HG03025 (cell line): Measurements from ENCODE around the gene FOXM1.

Experiments used
- ATAC-seq: cut with Tn5 transposase; IDR thresholded peaks from one replicate; pipeline ENCODE4 v1.9.1; 2021; ENCODE audit warnings: mild to moderate bottlenecking, moderate library complexity; ENCODE audit not compliant: unreplicated experiment, low FRiP score

FOXM1 gene

GRCh38 chr12:2844786-2845185 lies 32.2 kb downstream of the FOXM1 start:
- no peak for ATAC-seq

- ATAC-seq, result no peak
Measured at GRCh38 chr12:2842948-2843347, 34.0 kb downstream of the FOXM1 start.

GRCh38 chr12:2841056-2841650 lies 35.8 kb downstream of the FOXM1 start:
- ATAC-seq, result no peak

GRCh38 chr12:2836574-2836973 lies 40.4 kb downstream of the FOXM1 start:
- no peak for ATAC-seq

- ATAC-seq, result no peak
Measured at GRCh38 chr12:2835691-2836403, 41.1 kb downstream of the FOXM1 start.

- ATAC-seq, result no peak
Measured at GRCh38 chr12:2834581-2835491, 42.1 kb downstream of the FOXM1 start, which contains the start of gene NRIP2. Gene NRIP2, minus strand, starts transcription at chr12:2835035. Its CDS starts 52 bp downstream, at chr12:2834983.

GRCh38 chr12:2833810-2834209 lies 43.2 kb downstream of the FOXM1 start:
- no peak for ATAC-seq

- ATAC-seq, result no peak
Measured at GRCh38 chr12:2833327-2833726, 43.6 kb downstream of the FOXM1 start.

- no peak for ATAC-seq
Measured at GRCh38 chr12:2832550-2833127, 44.3 kb downstream of the FOXM1 start.

- ATAC-seq, result no peak
Measured at GRCh38 chr12:2829275-2829674, 47.7 kb downstream of the FOXM1 start.

- no peak for ATAC-seq
Measured at GRCh38 chr12:2826721-2827515, 50.1 kb downstream of the FOXM1 start.

- ATAC-seq, result no peak
Measured at GRCh38 chr12:2826036-2826435, 50.9 kb downstream of the FOXM1 start.

- ATAC-seq, result no peak
Measured at GRCh38 chr12:2825132-2825531, 51.8 kb downstream of the FOXM1 start.

- ATAC-seq, result no peak
Measured at GRCh38 chr12:2824541-2824940, 52.4 kb downstream of the FOXM1 start.

- ATAC-seq, result no peak
Measured at GRCh38 chr12:2823483-2823882, 53.5 kb downstream of the FOXM1 start.

- ATAC-seq, result no peak
Measured at GRCh38 chr12:2820432-2820831, 56.5 kb downstream of the FOXM1 start.

GRCh38 chr12:2819810-2820209 lies 57.2 kb downstream of the FOXM1 start:
- ATAC-seq, result no peak

GRCh38 chr12:2813214-2814185 lies 63.5 kb downstream of the FOXM1 start:
- no peak for ATAC-seq
